AG04449 (cell line): ENCODE data around the gene NAP1L4.

Experiments
- CTCF ChIA-PET: fragments of 350-600 bp; formaldehyde crosslinking; extraction: SDS; loops from one replicate; lab custom pipeline; 2021; ENCODE audit warnings: antibody characterized with exemption; lab: Yijun Ruan, JAX
- POLR2A ChIA-PET: fragments of 400-600, 350-600 bp; formaldehyde crosslinking; extraction: SDS; loops from one replicate; lab custom pipeline; 2020; ENCODE audit warnings: antibody characterized with exemption, inconsistent platforms; lab: Yijun Ruan, JAX
- DNase-seq: peaks from one replicate; pipeline ENCODE4 v3.0.0-alpha.2; 2010; ENCODE audit warnings: low read depth, low spot score
- H3K4me3 ChIP-seq: 2 replicates; pipeline ENCODE4 v1.5.1; 2011; ENCODE audit warnings: low read depth, mild to moderate bottlenecking, control low read depth, low read length
- TF ChIP-seq, protein P1 (sequence below): IDR thresholded peaks from one replicate; pipeline ENCODE4 v1.5.1; 2011; ENCODE audit warnings: mild to moderate bottlenecking, moderate library complexity, low read length, control low read depth, inconsistent platforms; ENCODE audit not compliant: insufficient read depth; ENCODE audit errors: missing control alignments

NAP1L4 gene

DNA sequence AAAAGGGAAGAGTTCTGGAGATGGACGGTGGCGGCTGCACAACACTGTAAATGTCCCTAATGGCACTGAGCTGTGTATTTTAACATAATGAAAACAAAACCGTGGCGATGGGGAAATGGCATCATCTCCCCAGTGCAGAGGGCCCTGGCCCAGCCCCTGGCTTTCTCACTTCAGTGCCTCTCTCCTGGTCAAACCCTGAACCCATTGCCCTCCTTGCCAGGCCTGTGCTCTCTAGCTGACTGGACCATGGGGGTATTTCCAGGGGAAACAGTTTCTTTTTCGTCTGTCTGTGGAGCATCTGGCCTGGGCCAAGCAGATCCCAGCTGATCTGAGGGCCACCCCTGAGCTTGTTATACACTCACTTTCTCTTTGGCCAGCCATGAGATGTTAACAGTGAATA, 17.4 kb upstream of the NAP1L4 start:
- ChIA-PET CTCF (interaction anchor here (1.1 kb wide), 1 partner anchor 13 kb away, joined by 3 read pairs; no protein-coding TSS in a partner anchor), POLR2A (no interaction called here)
- no peak for DNase-seq
- TF ChIP-seq, protein P1, sequence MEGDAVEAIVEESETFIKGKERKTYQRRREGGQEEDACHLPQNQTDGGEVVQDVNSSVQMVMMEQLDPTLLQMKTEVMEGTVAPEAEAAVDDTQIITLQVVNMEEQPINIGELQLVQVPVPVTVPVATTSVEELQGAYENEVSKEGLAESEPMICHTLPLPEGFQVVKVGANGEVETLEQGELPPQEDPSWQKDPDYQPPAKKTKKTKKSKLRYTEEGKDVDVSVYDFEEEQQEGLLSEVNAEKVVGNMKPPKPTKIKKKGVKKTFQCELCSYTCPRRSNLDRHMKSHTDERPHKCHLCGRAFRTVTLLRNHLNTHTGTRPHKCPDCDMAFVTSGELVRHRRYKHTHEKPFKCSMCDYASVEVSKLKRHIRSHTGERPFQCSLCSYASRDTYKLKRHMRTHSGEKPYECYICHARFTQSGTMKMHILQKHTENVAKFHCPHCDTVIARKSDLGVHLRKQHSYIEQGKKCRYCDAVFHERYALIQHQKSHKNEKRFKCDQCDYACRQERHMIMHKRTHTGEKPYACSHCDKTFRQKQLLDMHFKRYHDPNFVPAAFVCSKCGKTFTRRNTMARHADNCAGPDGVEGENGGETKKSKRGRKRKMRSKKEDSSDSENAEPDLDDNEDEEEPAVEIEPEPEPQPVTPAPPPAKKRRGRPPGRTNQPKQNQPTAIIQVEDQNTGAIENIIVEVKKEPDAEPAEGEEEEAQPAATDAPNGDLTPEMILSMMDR, result no peak
- H3K4me3 ChIP-seq, result no peak overlapping the region

DNA sequence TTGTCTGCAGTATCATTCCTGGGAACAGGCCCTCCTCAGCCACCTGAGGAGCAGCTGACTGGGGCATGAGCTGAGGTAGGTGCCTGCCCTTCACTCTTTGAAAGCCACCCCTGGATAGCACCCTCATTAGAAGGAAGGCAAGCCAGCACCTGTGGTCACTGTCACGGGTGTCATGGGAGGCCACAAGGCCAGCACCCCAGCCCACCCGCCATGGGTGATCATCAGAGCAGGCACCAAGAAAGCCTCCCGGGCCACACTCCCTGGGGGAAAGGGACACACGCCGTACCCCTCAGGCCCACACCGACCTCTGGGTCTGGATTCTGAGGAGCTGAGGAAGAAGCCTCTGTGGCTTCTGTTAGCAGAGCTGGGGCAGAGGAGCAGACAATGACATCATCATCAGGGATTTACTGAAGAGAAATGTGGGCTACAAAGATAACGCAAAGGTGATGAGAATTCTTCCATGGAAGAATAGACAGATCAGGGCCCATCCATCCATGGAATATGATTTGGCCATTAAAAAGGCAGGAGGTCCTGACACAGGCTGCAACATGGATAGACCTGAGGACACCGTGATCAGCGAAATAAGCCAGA, 16.7 kb upstream of the NAP1L4 start:
- CTCF ChIA-PET, result interaction anchor here (1.1 to 2.3 kb wide), 4 partner anchors 11 to 82 kb away, joined by 3 to 8 read pairs (median 4); no protein-coding TSS in a partner anchor
- no peak for DNase-seq

DNA sequence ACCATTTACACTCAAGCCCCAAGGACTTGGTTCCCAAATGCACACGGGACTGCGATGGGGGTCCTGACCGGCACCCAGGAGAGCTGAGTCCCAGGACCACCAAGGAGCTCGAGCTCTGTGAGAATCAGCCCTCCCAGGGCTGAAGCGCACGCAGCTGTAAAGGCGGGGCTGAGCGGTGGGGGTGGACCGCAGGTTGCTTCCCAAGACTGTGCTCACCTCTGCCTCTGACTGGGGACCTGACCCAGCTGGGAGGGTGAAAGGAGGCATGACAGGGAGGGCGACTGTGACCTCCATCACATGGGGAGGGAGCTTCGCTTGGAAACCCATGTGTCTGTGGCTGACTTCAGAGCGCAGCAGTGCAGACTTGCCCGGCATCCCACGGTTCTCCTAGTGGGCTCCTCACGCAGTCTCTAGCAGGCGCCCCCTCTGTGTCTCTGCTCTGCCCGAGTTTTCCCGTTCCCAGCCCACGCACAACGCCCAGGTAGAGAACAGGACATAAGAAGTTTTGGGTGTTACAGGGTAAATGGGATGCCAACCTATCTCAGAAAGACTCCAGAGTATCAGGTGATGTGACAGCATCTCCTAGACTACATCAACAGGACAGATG, 15.4 kb upstream of the NAP1L4 start:
- ChIA-PET CTCF (interaction anchor here (1.2 to 2.3 kb wide), 5 partner anchors 9 to 474 kb away, joined by 3 to 8 read pairs (median 4); no protein-coding TSS in a partner anchor), POLR2A (no interaction called here)

More for the DNA sequence above, 16.7 kb upstream of the NAP1L4 start:
- TF ChIP-seq, protein P1, result no peak
- POLR2A ChIA-PET, result no interaction called here
- H3K4me3 ChIP-seq, result no peak overlapping the region

DNA sequence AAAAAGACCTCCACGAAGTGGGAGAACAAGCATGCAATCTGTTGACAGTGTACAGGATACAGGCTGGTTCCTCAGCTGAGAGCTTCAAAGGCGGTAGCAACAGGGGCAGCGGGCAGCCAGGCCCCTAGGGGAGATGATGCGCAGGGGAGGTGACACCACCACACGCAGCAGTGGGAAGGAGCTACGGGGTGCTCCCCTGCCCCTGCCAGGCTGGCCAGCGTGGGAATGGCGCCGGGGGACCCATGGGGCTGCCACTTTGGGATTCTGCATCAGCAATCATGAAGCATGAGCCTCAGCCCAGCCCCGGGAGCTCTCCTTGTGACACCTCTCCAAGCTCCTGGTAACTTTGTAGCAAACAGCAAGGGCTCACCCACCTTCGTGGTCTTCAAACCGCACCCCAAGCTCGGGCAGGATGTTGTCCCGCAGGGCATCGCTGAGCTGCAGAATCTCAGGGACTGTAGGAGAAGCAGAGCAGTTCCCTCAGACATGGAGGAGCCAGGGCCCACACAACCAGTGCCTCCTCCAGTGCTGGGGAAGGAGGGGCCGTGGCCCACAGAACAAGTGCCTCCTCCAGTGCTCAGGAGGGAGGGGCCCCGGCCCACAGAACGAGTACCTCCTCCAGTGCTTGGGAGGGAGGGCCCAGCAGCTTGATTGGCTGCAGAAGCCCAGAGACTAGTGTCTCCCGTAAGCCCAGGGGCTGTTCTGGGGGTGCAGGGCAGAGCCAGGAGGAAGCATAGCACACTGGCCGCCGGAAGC, 14.6 kb upstream of the NAP1L4 start:
- no peak overlapping the region for H3K4me3 ChIP-seq
- TF ChIP-seq, protein P1, result no peak
- ChIA-PET CTCF (interaction anchor here (0.8 to 2.3 kb wide), 5 partner anchors 8 to 474 kb away, joined by 3 to 8 read pairs (median 3); no protein-coding TSS in a partner anchor), POLR2A (no interaction called here)
- DNase-seq, result no peak

More for the DNA sequence above, 15.4 kb upstream of the NAP1L4 start:
- TF ChIP-seq, protein P1, result no peak
- H3K4me3 ChIP-seq, result no peak overlapping the region
- no peak for DNase-seq

DNA sequence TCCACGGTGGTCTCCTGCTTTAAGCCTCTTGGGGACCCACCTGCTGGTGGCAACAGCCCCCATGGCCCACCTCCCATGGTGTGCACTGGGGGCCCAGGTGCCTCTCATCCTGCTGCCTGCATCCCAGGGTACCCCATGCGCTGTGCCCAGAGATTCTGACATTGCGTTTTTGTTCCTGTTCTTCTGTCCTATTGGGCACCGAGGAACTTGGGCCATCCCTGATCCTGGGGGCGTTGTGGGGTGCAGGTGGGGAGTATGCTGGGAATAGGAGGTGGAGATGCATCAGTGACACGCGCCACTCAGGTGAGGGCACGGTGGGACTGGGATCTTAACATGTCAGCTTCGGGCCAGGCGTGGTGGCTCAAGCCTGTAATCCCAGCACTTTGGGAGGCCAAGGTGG, 12.4 kb upstream of the NAP1L4 start:
- CTCF ChIA-PET, result interaction anchor here (1.2 kb wide), 1 partner anchor 33 kb away, joined by 6 read pairs; no protein-coding TSS in a partner anchor
- DNase-seq, result no peak
- H3K4me3 ChIP-seq, result no peak overlapping the region
- POLR2A ChIA-PET, result interaction anchor here (0.9 to 1.1 kb wide), 2 partner anchors 8 to 9 kb away, joined by 3 read pairs; no protein-coding TSS in a partner anchor
- TF ChIP-seq, protein P1, result no peak
